ENCODE data around the gene ATP9B.

The ATP9B gene

DNA sequence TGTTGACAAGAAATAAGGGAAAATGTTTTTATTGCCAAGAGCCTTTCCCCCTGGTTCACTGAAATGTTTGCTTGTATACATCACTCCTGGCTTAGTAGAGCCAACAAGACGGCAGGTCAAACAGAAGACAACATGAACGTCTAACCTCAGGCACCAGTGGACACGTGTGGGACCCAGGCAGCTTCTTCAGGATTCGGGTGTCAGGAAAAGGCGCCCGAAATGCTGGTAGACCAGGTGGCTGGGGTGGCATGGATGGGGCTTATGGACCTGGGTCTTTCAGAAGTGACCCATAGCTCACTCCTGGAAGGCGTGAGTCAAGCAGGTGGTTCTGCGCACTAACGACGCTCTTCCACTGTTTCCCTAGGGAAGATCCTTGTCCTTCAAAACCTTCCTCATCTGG, 303.3 kb downstream of the ATP9B start:
- no peak for TF ChIP-seq ZNF621 (tag by site-specific recombination; IDR thresholded peaks at IDR 0.05)
- TF ChIP-seq ZBTB48 (tag by site-specific recombination; IDR thresholded peaks at IDR 0.05), result no peak
- no peak for TF ChIP-seq ZNF341 (tag by site-specific recombination; IDR thresholded peaks at IDR 0.05; ENCODE audit: low read depth)
- no peak for TF ChIP-seq ZFP37 (tag by site-specific recombination; IDR thresholded peaks at IDR 0.05)
- TF ChIP-seq, protein P1, sequence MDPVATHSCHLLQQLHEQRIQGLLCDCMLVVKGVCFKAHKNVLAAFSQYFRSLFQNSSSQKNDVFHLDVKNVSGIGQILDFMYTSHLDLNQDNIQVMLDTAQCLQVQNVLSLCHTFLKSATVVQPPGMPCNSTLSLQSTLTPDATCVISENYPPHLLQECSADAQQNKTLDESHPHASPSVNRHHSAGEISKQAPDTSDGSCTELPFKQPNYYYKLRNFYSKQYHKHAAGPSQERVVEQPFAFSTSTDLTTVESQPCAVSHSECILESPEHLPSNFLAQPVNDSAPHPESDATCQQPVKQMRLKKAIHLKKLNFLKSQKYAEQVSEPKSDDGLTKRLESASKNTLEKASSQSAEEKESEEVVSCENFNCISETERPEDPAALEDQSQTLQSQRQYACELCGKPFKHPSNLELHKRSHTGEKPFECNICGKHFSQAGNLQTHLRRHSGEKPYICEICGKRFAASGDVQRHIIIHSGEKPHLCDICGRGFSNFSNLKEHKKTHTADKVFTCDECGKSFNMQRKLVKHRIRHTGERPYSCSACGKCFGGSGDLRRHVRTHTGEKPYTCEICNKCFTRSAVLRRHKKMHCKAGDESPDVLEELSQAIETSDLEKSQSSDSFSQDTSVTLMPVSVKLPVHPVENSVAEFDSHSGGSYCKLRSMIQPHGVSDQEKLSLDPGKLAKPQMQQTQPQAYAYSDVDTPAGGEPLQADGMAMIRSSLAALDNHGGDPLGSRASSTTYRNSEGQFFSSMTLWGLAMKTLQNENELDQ (tag by site-specific recombination; IDR thresholded peaks at IDR 0.05; ENCODE audit: low read depth), result no peak
- TF ChIP-seq, protein P2, sequence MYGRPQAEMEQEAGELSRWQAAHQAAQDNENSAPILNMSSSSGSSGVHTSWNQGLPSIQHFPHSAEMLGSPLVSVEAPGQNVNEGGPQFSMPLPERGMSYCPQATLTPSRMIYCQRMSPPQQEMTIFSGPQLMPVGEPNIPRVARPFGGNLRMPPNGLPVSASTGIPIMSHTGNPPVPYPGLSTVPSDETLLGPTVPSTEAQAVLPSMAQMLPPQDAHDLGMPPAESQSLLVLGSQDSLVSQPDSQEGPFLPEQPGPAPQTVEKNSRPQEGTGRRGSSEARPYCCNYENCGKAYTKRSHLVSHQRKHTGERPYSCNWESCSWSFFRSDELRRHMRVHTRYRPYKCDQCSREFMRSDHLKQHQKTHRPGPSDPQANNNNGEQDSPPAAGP (tag by site-specific recombination; IDR thresholded peaks at IDR 0.05), result no peak
- TF ChIP-seq OSR2 (tag by site-specific recombination; IDR thresholded peaks at IDR 0.05), result no peak
- TF ChIP-seq, protein P3, sequence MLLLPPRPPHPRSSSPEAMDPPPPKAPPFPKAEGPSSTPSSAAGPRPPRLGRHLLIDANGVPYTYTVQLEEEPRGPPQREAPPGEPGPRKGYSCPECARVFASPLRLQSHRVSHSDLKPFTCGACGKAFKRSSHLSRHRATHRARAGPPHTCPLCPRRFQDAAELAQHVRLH (tag by site-specific recombination; IDR thresholded peaks at IDR 0.05), result no peak
- TF ChIP-seq, protein P4, sequence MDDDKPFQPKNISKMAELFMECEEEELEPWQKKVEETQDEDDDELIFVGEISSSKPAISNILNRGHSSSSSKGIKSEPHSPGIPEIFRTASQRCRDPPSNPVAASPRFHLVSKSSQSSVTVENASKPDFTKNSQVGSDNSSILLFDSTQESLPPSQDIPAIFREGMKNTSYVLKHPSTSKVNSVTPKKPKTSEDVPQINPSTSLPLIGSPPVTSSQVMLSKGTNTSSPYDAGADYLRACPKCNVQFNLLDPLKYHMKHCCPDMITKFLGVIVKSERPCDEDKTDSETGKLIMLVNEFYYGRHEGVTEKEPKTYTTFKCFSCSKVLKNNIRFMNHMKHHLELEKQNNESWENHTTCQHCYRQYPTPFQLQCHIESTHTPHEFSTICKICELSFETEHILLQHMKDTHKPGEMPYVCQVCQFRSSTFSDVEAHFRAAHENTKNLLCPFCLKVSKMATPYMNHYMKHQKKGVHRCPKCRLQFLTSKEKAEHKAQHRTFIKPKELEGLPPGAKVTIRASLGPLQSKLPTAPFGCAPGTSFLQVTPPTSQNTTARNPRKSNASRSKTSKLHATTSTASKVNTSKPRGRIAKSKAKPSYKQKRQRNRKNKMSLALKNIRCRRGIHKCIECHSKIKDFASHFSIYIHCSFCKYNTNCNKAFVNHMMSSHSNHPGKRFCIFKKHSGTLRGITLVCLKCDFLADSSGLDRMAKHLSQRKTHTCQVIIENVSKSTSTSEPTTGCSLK (tag by site-specific recombination; IDR thresholded peaks at IDR 0.05), result no peak
- TF ChIP-seq, protein P5, sequence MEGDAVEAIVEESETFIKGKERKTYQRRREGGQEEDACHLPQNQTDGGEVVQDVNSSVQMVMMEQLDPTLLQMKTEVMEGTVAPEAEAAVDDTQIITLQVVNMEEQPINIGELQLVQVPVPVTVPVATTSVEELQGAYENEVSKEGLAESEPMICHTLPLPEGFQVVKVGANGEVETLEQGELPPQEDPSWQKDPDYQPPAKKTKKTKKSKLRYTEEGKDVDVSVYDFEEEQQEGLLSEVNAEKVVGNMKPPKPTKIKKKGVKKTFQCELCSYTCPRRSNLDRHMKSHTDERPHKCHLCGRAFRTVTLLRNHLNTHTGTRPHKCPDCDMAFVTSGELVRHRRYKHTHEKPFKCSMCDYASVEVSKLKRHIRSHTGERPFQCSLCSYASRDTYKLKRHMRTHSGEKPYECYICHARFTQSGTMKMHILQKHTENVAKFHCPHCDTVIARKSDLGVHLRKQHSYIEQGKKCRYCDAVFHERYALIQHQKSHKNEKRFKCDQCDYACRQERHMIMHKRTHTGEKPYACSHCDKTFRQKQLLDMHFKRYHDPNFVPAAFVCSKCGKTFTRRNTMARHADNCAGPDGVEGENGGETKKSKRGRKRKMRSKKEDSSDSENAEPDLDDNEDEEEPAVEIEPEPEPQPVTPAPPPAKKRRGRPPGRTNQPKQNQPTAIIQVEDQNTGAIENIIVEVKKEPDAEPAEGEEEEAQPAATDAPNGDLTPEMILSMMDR (tag by site-specific recombination; IDR thresholded peaks at IDR 0.05), result no peak
- TF ChIP-seq ZNF2 (tag by site-specific recombination; IDR thresholded peaks at IDR 0.05), result no peak
- no peak for TF ChIP-seq GLI2 (tag by site-specific recombination; IDR thresholded peaks at IDR 0.05; ENCODE audit: borderline replicate concordance, low read depth)
- TF ChIP-seq ZNF184 (tag by site-specific recombination; IDR thresholded peaks at IDR 0.05), result no peak
- no peak for TF ChIP-seq ZNF426 (tag by site-specific recombination; IDR thresholded peaks at IDR 0.05)
- no peak for TF ChIP-seq ZBTB17 (tag by site-specific recombination; IDR thresholded peaks at IDR 0.05)
- no peak for TF ChIP-seq ZNF747 (tag by site-specific recombination; IDR thresholded peaks at IDR 0.05)
- TF ChIP-seq ZNF658 (tag by site-specific recombination; IDR thresholded peaks at IDR 0.05), result no peak
- TF ChIP-seq ZNF792 (tag by site-specific recombination; IDR thresholded peaks at IDR 0.05), result no peak
- no peak for TF ChIP-seq MEIS1 (CRISPR knock-in tag; IDR thresholded peaks at IDR 0.05; ENCODE audit: borderline replicate concordance)
- Histone ChIP-seq H3K4me1 (ENCODE audit: control insufficient read depth, insufficient read depth, low read length) (no peaks in the 10 kb centered on the region), H3K4me3 (ENCODE audit: low read depth, low read length) (no peak overlapping the region), H3K9me3 (ENCODE audit: control insufficient read depth, insufficient read depth, low read depth, low read length) (no peaks in the 10 kb centered on the region), H3K27ac (ENCODE audit: extremely low read depth, low read depth, low read length) (no peak overlapping the region), H3K36me3 (ENCODE audit: control insufficient read depth in 2 of 2, insufficient read depth in 1 of 2, low read length in 2 of 2) (peaks cover 0 to 3% of the 10 kb centered on the region in 2 experiments; a peak in 1 of 3 replicates)
- CTCF ChIA-PET, result interaction anchor here (0.7 kb wide), 2 partner anchors 21 to 372 kb away, joined by 3 to 5 read pairs; no protein-coding TSS in a partner anchor
- POLR2A ChIA-PET, result no interaction called here

All from HEK293 (cell line).